Stimulated activated CD4-positive, alpha-beta T cell treated with anti-CD3 and anti-CD28 coated beads, Interleukin-1b, Interleukin-23, amount 100 ng/mL, for 24 hours (primary cell): ENCODE measurements around the gene CHCHD6.

ENCODE experiments used
- DNase-seq, 4 experiments: peaks; one replicate each; pipeline ENCODE4 v3.0.0-alpha.2; 2020; ENCODE audit warnings: low read depth in 4 of 4, low spot score in 1 of 4

CHCHD6 gene

GRCh38 chr3:126817781-126818180, 113.7 kb downstream of the CHCHD6 start:
- DNase-seq = no peak

GRCh38 chr3:126818400-126819095, 114.5 kb downstream of the CHCHD6 start:
- no peak for DNase-seq

- no peak for DNase-seq
These were observed 122.7 kb downstream of the CHCHD6 start for GRCh38 chr3:126826693-126827092.

GRCh38 chr3:126827121-126827520, 123.1 kb downstream of the CHCHD6 start:
- no peak for DNase-seq

GRCh38 chr3:126828306-126828705, 124.3 kb downstream of the CHCHD6 start:
- DNase-seq = no peak

GRCh38 chr3:126832933-126833332, 128.9 kb downstream of the CHCHD6 start:
- DNase-seq = no peak

- no peak for DNase-seq
These were observed 130.8 kb downstream of the CHCHD6 start for GRCh38 chr3:126834596-126835471.

- no peak for DNase-seq
These were observed 131.6 kb downstream of the CHCHD6 start for GRCh38 chr3:126835472-126836219.

GRCh38 chr3:126836220-126836860, 132.3 kb downstream of the CHCHD6 start:
- DNase-seq = no peak

GRCh38 chr3:126837773-126838172, 133.7 kb downstream of the CHCHD6 start:
- no peak for DNase-seq

GRCh38 chr3:126845920-126846715, 142.1 kb downstream of the CHCHD6 start:
- DNase-seq = no peak

- no peak for DNase-seq
These were observed 143.0 kb downstream of the CHCHD6 start for GRCh38 chr3:126847061-126847460.

GRCh38 chr3:126848991-126849390, 145.0 kb downstream of the CHCHD6 start:
- DNase-seq = no peak

GRCh38 chr3:126849768-126850167, 145.7 kb downstream of the CHCHD6 start:
- DNase-seq = no peak

GRCh38 chr3:126850370-126851085, 146.5 kb downstream of the CHCHD6 start:
- no peak for DNase-seq

GRCh38 chr3:126851382-126851781, 147.3 kb downstream of the CHCHD6 start:
- no peak for DNase-seq

GRCh38 chr3:126851934-126852333, 147.9 kb downstream of the CHCHD6 start:
- no peak for DNase-seq

- no peak for DNase-seq
These were observed 148.5 kb downstream of the CHCHD6 start for GRCh38 chr3:126852511-126852910.

GRCh38 chr3:126854666-126855065, 150.6 kb downstream of the CHCHD6 start:
- DNase-seq = no peak

- DNase-seq = no peak
These were observed 151.3 kb downstream of the CHCHD6 start for GRCh38 chr3:126855374-126855773.
